Aorta (tissue), 5 donors: ENCODE measurements around the gene LARGE1. TPM values are rescaled to one million over a fixed set of nuclear protein-coding genes. Genes with fewer than 3 reads are reported as not detected.

Experiments used
- ATAC-seq: fragments of 200-7000 bp; cut with Tn5 transposase; one replicate; pipeline ENCODE4 v1.9.1; 2022; ENCODE audit warnings: moderate library complexity; ENCODE audit not compliant: low FRiP score
- DNase-seq, 2 donors: peaks; one replicate each; pipeline ENCODE4 v3.0.0-alpha.2; 2020
- H3K27ac ChIP-seq, 2 donors: one replicate each; pipeline ENCODE4 v1.5.1; 2013; ENCODE audit warnings: low read length in 2 of 2, mild to moderate bottlenecking in 2 of 2, moderate library complexity in 2 of 2, control low read depth in 1 of 2, inconsistent platforms in 1 of 2, low read depth in 1 of 2
- H3K27me3 ChIP-seq, 2 donors: one replicate each; pipeline ENCODE4 v1.6.1; 2013; ENCODE audit warnings: control low read depth in 1 of 2, low read length in 1 of 2, mild to moderate bottlenecking in 1 of 2, moderate library complexity in 1 of 2; ENCODE audit not compliant: insufficient read depth in 2 of 2, control insufficient read depth in 1 of 2
- H3K36me3 ChIP-seq, 2 donors: one replicate each; pipeline ENCODE4 v1.6.1; 2013; ENCODE audit warnings: control low read depth in 1 of 2, low read length in 1 of 2, mild to moderate bottlenecking in 1 of 2; ENCODE audit not compliant: insufficient read depth in 2 of 2, control insufficient read depth in 1 of 2
- H3K4me1 ChIP-seq, 2 donors: one replicate each; pipeline ENCODE4 v1.6.1; 2013; ENCODE audit warnings: low read length in 2 of 2, control low read depth in 1 of 2, mild to moderate bottlenecking in 1 of 2, moderate library complexity in 1 of 2; ENCODE audit not compliant: insufficient read depth in 2 of 2, control insufficient read depth in 1 of 2
- H3K4me3 ChIP-seq, 2 donors: one replicate each; pipeline ENCODE4 v1.5.1; 2013; ENCODE audit warnings: low read length in 2 of 2, control low read depth in 1 of 2, mild to moderate bottlenecking in 1 of 2
- H3K9me3 ChIP-seq: one replicate; pipeline ENCODE4 v1.6.1; 2013; ENCODE audit warnings: mild to moderate bottlenecking, low read length; ENCODE audit not compliant: control insufficient read depth
- WGBS, 2 donors: extraction: QIAGEN DNeasy Blood & Tissue Kit; methylation state at CpG; one replicate each; pipeline ENCODE4 v1.1.7; 2013; 5-methylcytosine and 5-hydroxymethylcytosine counted together
- intact Hi-C, 2 donors: fragments of 100-400 bp; cut with DNase I; formaldehyde crosslinking; loops; one replicate each; pipeline versions ENCODE4 v1.14.2 to v1.15.0; 2022
- polyA plus RNA-seq, 2 donors: library from polyadenylated mRNA; stranded (reverse); fragments of 200-250 nt; gene quantifications; one replicate each; pipeline ENCODE4 v1.2.3, GENCODE V29; 2013
- total RNA-seq, 2 donors: library from RNA; stranded (reverse); fragmentation: NEBNext Ultra II Directional; extraction: Animal tissue kit (Norgen Biotek cat#: 25700); gene quantifications; one replicate each; pipeline ENCODE4 v1.2.1, GENCODE V29; 2021
- donor health status: healthy with polysubstance abuse.
- donor health status: Bipolar disorder and iron deficiency.
- donor health status: DM: no; HTN: no; CAD: no.
- donor health status: DM: no; HTN: no; CAD: no.
- donor health status: DM: yes; HTN: yes; CAD: no.

The LARGE1 gene
- total and polyA plus RNA-seq, 4 donors = 2.6 to 52.5 (median 24.0) TPM

DNA sequence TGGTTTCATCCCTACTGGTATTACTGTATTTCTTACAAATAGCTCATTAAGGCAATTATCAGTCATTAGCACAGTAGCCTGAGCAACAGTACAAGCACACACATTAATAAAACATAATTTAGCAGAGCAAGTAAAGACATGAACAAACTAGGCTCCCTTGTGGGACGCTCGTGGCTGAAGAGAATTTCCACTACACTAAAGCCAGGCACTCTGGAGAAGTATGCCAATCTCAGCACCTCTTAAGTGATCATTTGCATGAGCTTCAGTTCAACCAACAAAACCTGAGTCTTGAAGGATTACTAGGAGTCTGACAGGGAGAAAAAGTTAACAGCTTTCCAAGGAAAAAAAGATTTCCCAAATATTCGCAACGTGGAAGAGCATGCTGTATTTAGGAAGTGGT lies 109.1 kb downstream of the LARGE1 start:
- Histone ChIP-seq H3K36me3 (no peaks in the 10 kb centered on the region), H3K27me3 (no peaks in the 10 kb centered on the region), H3K9me3 (no peaks in the 10 kb centered on the region), H3K27ac (peak overlapping the region; percentile 4 to 12), H3K4me3 (no peak overlapping the region), H3K4me1 (peaks cover 0 to 2% of the 10 kb centered on the region in 2 donors)
- no peak for ATAC-seq
- intact Hi-C loops = no loop called here
- 51 to 58% methylated on average over 4 of the region's 4 CpGs for WGBS, 2 donors
- no peak for DNase-seq

DNA sequence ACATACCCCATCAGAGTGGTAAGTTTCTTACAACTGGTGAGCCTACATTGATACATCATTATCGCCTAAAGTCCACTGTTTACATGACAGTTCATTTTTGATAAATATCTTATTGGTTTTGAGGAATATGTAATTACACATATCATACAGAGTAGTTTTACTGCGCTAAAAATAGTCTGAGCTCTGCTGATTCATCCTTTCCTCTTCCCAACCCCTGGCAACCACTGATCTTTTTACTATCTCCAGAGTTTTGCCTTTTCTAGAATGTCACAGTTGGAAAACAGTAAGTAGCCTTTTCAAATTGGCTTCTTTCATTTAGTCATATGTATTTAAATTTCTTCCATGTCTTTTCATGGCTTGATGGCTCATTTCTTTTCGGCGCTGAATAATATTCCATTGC lies 112.8 kb downstream of the LARGE1 start:
- no peaks in the 10 kb centered on the region for H3K9me3 ChIP-seq
- intact Hi-C loops = loop anchor here in 1 of 2 donors (10.0 kb wide), 1 partner anchor 57 kb away; no protein-coding TSS in a partner anchor
- H3K27ac ChIP-seq = no peak overlapping the region
- peaks cover 3 to 6% of the 10 kb centered on the region in 2 donors for H3K4me1 ChIP-seq
- H3K27me3 ChIP-seq = no peaks in the 10 kb centered on the region
- WGBS, 2 donors = 94 to 96% methylated on average over 4 of the region's 4 CpGs
- H3K4me3 ChIP-seq = no peak overlapping the region
- DNase-seq (no peak), ATAC-seq (no peak)
- no peaks in the 10 kb centered on the region for H3K36me3 ChIP-seq

DNA sequence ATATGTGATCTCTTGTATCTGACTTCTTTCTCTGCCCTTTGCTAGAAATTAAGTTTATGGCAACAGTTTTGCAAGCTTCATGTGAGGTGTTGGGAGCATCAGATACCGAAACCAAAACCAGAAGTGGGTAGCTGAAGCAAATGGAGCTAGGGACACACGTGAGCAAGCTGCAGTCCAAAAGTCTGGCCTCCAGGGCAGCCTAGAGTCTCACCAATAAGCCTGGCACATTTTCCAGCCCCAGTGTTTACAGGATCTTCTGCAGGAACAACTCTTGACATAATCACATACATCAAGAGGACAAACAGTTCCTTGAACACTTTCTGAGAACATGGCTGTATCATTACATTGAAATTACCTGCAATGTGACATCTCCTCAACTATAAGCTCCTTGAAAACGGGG lies 114.1 kb downstream of the LARGE1 start:
- intact Hi-C loops = loop anchor here in 1 of 2 donors (10.0 kb wide), 1 partner anchor 59 kb away; no protein-coding TSS in a partner anchor
- H3K4me1 ChIP-seq = peaks cover 3 to 6% of the 10 kb centered on the region in 2 donors

DNA sequence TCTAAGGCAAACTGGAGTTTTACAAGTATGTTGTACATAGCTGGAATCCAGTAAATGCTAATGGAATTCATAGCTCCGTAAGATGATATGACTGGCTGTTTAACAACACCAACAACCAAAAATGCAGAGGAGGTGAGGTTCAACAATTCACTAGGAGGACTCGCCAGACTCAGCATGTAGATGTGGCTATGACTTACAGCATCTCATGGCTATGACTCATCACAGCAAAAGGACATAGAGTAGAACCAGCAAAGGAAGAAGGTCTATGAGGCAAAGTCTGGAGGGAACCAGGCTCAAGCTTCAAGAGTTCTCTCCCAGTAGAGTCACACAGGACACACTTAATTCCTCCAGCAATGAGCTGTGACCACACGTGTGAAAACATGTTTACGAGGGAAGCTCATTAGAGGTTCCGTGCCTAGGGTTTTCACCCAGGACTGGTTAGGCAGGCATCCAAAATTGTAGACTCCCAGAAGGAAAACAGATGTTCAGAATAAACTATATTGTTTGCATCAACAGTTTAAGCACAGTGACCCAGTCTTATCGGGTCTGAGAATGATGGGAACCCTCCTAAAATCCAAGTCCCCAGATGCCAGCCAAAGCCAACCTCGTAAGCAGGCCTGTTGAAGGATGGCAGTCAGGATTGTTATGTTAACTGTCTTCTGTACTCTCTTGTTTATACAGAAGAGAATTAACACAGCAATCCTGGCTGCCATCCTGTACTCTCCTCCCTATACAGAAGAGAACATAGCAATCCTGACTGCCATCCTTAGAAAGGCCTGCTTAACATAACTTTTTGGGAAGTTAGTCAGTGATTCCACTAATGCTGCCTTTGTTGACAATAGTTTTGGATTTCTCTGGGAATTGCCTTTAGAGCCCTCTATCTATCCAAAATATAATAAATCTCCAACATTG lies 116.6 kb downstream of the LARGE1 start:
- intact Hi-C loops = loop anchor here in 1 of 2 donors (10.0 kb wide), 1 partner anchor 61 kb away; no protein-coding TSS in a partner anchor
- no peak overlapping the region for H3K27ac ChIP-seq
- H3K36me3 ChIP-seq = no peaks in the 10 kb centered on the region
- no peak overlapping the region for H3K4me3 ChIP-seq
- DNase-seq (no peak), ATAC-seq (no peak)
- no peaks in the 10 kb centered on the region for H3K27me3 ChIP-seq
- H3K4me1 ChIP-seq = peaks cover 3 to 4% of the 10 kb centered on the region in 2 donors
- no peaks in the 10 kb centered on the region for H3K9me3 ChIP-seq
- WGBS, 2 donors = 58 to 68% methylated on average over 7 of the region's 7 CpGs

More for the DNA sequence above, 114.1 kb downstream of the LARGE1 start:
- H3K36me3 ChIP-seq = no peaks in the 10 kb centered on the region
- no peak overlapping the region for H3K4me3 ChIP-seq
- H3K27me3 ChIP-seq = no peaks in the 10 kb centered on the region
- WGBS, 2 donors = 48 to 50% methylated on average over 3 of the region's 3 CpGs
- DNase-seq (no peak), ATAC-seq (no peak)
- H3K27ac ChIP-seq = no peak overlapping the region
- no peaks in the 10 kb centered on the region for H3K9me3 ChIP-seq

DNA sequence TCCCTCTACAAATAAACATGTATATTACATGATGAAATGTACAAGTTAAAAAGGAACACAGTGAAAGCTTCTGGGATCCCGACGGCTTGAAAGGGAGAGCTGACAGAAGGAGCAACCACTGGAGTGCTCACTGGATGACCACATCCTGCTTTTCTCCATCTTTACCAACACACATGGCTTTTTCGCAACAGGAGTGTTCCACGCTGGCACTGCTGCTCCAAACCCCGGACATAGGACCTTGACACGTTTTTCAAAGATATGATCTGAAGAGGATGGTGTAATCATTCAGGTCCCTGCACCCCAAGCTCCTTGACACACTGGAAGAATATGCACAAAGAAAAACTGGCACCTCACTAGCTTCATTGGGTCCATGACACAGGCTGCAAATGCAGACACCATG lies 121.9 kb downstream of the LARGE1 start:
- no peaks in the 10 kb centered on the region for H3K36me3 ChIP-seq
- no peak for ATAC-seq
- DNase-seq = no peak
- no peaks in the 10 kb centered on the region for H3K9me3 ChIP-seq
- H3K27ac ChIP-seq = no peak overlapping the region
- no peaks in the 10 kb centered on the region for H3K27me3 ChIP-seq
- 80 to 85% methylated on average over 6 of the region's 6 CpGs for WGBS, 2 donors
- peaks cover 2 to 3% of the 10 kb centered on the region in 2 donors for H3K4me1 ChIP-seq
- intact Hi-C loops = no loop called here
- no peak overlapping the region for H3K4me3 ChIP-seq

DNA sequence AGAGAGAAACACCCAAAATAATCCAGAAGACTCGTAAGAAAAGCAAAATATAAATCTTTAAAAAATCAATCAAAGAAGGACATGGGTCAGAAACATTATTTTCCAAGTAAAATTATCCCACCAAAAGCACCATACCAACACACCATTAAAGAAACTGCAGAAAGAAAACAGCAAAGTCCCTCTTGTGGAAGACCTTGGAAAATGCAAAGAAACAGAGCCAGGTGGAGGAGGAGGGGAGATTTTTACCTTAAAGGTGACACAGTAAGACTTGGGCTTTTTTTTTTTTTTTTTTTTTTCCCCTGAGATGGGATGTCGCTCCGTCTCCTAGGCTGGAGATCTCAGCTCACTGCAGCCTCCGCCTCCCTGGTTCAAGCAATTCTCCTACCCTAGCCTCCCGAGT lies 123.8 kb downstream of the LARGE1 start:
- no peak for DNase-seq
- H3K27ac ChIP-seq = no peak overlapping the region
- H3K9me3 ChIP-seq = no peaks in the 10 kb centered on the region
- intact Hi-C loops = no loop called here
- no peaks in the 10 kb centered on the region for H3K4me1 ChIP-seq
- ATAC-seq = no peak
- no peak overlapping the region for H3K4me3 ChIP-seq
- no peaks in the 10 kb centered on the region for H3K36me3 ChIP-seq
- no peaks in the 10 kb centered on the region for H3K27me3 ChIP-seq
- WGBS, 2 donors = 94 to 97% methylated on average over 5 of the region's 5 CpGs

DNA sequence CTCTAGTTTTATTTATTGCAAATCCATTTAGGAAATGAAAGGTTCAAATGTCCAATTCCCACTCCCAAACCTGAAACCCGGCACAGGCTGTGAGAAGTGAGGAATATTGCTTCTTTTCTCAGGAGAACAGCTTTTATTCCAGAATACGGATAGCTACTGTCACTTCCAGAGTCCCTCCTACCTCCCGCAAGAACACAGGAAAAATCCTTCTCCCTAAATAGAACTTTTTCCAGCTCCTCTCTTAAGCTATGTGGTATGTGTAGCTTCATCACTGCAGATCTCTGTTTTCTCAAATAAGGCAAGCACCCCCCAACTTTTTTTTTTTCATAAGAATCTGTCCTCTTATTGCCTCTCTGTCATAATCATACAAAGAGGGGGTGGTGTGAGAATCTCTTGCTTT lies 126.8 kb downstream of the LARGE1 start:
- no peak for DNase-seq
- Histone ChIP-seq H3K36me3 (no peaks in the 10 kb centered on the region), H3K9me3 (peaks cover 2% of the 10 kb centered on the region), H3K27ac (no peak overlapping the region), H3K4me3 (no peak overlapping the region), H3K4me1 (no peaks in the 10 kb centered on the region), H3K27me3 (no peaks in the 10 kb centered on the region)
- intact Hi-C loops = no loop called here
- ATAC-seq = no peak
- WGBS, 2 donors = 59 to 64% methylated on average over 3 of the region's 3 CpGs

DNA sequence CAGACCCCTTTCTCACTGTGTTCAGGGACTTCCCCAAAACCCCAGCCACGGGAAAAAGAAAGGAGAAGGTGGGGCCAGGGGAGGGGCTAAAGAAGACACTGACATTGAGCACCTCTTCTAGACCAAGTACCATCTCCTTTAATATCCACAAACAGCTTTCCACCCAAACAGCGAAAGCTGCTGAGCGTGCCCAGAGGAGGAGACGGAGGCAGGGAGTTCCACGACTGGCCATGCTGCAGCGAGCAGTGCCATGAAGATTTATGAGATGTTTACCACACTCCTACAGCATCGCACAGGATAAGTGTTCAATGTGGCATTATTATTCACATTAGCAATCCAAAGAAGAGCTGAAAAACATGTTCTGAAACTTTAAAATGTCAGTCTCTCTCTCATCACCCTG lies 127.4 kb downstream of the LARGE1 start:
- H3K4me1 ChIP-seq = no peaks in the 10 kb centered on the region
- no peak for DNase-seq
- no peak overlapping the region for H3K27ac ChIP-seq
- no peaks in the 10 kb centered on the region for H3K27me3 ChIP-seq
- peak; percentile 11 for ATAC-seq
- peaks cover 2% of the 10 kb centered on the region for H3K9me3 ChIP-seq
- intact Hi-C loops = no loop called here
- H3K4me3 ChIP-seq = no peak overlapping the region
- 41 to 48% methylated on average over 7 of the region's 7 CpGs for WGBS, 2 donors
- no peaks in the 10 kb centered on the region for H3K36me3 ChIP-seq
